K562 (cell line): Measurements from ENCODE around the gene PLCB3. TPM values are rescaled to one million over a fixed set of nuclear protein-coding genes. Genes with fewer than 3 reads are reported as not detected.

ENCODE experiments used
- BRD4 ChIP-seq: fragments of 200-600 bp; sonication (generic); IDR thresholded peaks from 2 replicates; pipeline ENCODE4 v1.6.1; 2017; ENCODE audit warnings: inconsistent platforms
- BRD9 ChIP-seq: fragments of 450-650 bp; IDR thresholded peaks from 2 replicates; pipeline ENCODE4 v1.6.1; 2018; ENCODE audit warnings: low read depth; ENCODE audit not compliant: partially characterized antibody
- CBX8 ChIP-seq: fragments of 200-600 bp; sonication (generic); IDR thresholded peaks from 2 replicates; pipeline ENCODE4 v1.6.1; 2012; ENCODE audit warnings: borderline replicate concordance, mixed run types, low read depth, mild to moderate bottlenecking, moderate library complexity, mixed read lengths, low read length, control low read depth, inconsistent platforms; ENCODE audit not compliant: poor library complexity, severe bottlenecking; ENCODE audit errors: extremely low read depth
- CTCF ChIP-seq, 3 experiments: IDR thresholded peaks in 2 of 3; conservative IDR thresholded peaks in 1 of 3; 2 replicates each; pipeline ENCODE4 v1.5.1; 2011 to 2012; ENCODE audit warnings: low read length in 3 of 3, mild to moderate bottlenecking in 3 of 3, control low read depth in 2 of 3, improper control_type of control experiment in 1 of 3, inconsistent platforms in 1 of 3, low read depth in 1 of 3, mixed read lengths in 1 of 3, moderate library complexity in 1 of 3; ENCODE audit not compliant: insufficient read depth in 2 of 3
- ELF1 ChIP-seq: fragments of 200-800 bp; sonication (Bioruptor generic); IDR thresholded peaks from 2 replicates; pipeline ENCODE4 v1.6.1; 2016; ENCODE audit warnings: missing genetic modification characterization, missing compliant biosample characterization
- ETV5 ChIP-seq: sonication (generic); formaldehyde crosslinking; IDR thresholded peaks from 2 replicates; pipeline ENCODE4 v1.4.0; 2020; ENCODE audit warnings: low read depth, mild to moderate bottlenecking, missing genetic modification reagents
- KAT8 ChIP-seq: fragments of 450-650 bp; IDR thresholded peaks from 2 replicates; pipeline ENCODE4 v1.6.1; 2016; ENCODE audit warnings: low read depth, mild to moderate bottlenecking
- KLF1 ChIP-seq: fragments of 450-650 bp; IDR thresholded peaks from 2 replicates; pipeline ENCODE4 v1.6.1; 2016; ENCODE audit warnings: missing genetic modification characterization, missing compliant biosample characterization
- MAFG ChIP-seq: fragments of 450-650 bp; conservative IDR thresholded peaks from 2 replicates; pipeline ENCODE4 v1.6.1; 2016; ENCODE audit warnings: missing genetic modification characterization, missing compliant biosample characterization
- POLR2AphosphoS2 ChIP-seq: IDR thresholded peaks from 2 replicates; pipeline ENCODE4 v1.6.1; 2012; ENCODE audit warnings: low read length, improper control_type of control experiment
- PTTG1 ChIP-seq: fragments of 450-650 bp; IDR thresholded peaks from 2 replicates; pipeline ENCODE4 v1.6.1; 2016; ENCODE audit warnings: low read depth, mild to moderate bottlenecking, missing genetic modification characterization, missing compliant biosample characterization
- RAD51 ChIP-seq: fragments of 450-650 bp; IDR thresholded peaks from 2 replicates; pipeline ENCODE4 v1.7.1; 2016; ENCODE audit warnings: low read depth, mild to moderate bottlenecking, borderline replicate concordance
- SNIP1 ChIP-seq: fragments of 450-650 bp; IDR thresholded peaks from 2 replicates; pipeline ENCODE4 v1.7.1; 2017; ENCODE audit warnings: low read depth, mild to moderate bottlenecking
- STAG1 ChIP-seq: sonication (generic); formaldehyde crosslinking; IDR thresholded peaks from 2 replicates; pipeline ENCODE4 v1.5.0; 2020; ENCODE audit warnings: missing genetic modification reagents, borderline replicate concordance
- SUPT5H ChIP-seq: fragments of 450-650 bp; IDR thresholded peaks from 2 replicates; pipeline ENCODE4 v1.6.1; 2016
- THAP12 ChIP-seq: fragments of 250-450 bp; sonication (Bioruptor Pico); IDR thresholded peaks from 2 replicates; pipeline ENCODE4 v1.9.0; 2021; ENCODE audit warnings: mild to moderate bottlenecking, inconsistent platforms
- ZNF3 ChIP-seq: fragments of 250-450 bp; sonication (Bioruptor Pico); IDR thresholded peaks from 2 replicates; pipeline ENCODE4 v1.5.0; 2021; ENCODE audit warnings: mild to moderate bottlenecking, moderate library complexity
- polyA plus RNA-seq, 8 experiments: library from polyadenylated mRNA; depleted of rRNA in 4 of 8; stranded (reverse) in 5 of 8; unstranded in 3 of 8; fragments of >200 nt; fragmentation: Nextera tagmentation in 2 of 8; fragmentation: Illumina TruSeq in 1 of 8; extraction: Ambion mirVana in 2 of 8; extraction: Trizol in 1 of 8; gene quantifications; 2 replicates each; pipeline versions ENCODE4 v1.2.1 to v1.2.3, GENCODE V29; 2011 to 2014; ENCODE audit warnings: inconsistent platforms in 1 of 8, missing spikeins in 1 of 8
- total RNA-seq, 7 experiments: library from RNA; depleted of rRNA in 6 of 7; stranded (reverse); fragments of >200 nt in 6 of 7; fragmentation: Illumina TruSeq in 2 of 7; extraction: Trizol in 2 of 7; gene quantifications; 2 replicates each; pipeline versions ENCODE4 v1.2.1 to v1.2.3, GENCODE V29; 2011 to 2021; ENCODE audit warnings: low replicate concordance in 1 of 7
- TF ChIP-seq, protein P1 (sequence below), 2 experiments: fragments of 450-650 bp in 1 of 2; sonication (generic) in 1 of 2; formaldehyde crosslinking in 1 of 2; IDR thresholded peaks in 1 of 2; conservative IDR thresholded peaks in 1 of 2; 2 replicates each; pipeline versions ENCODE4 v1.6.1 to v1.8.1; 2016 to 2023; ENCODE audit warnings: mild to moderate bottlenecking in 2 of 2, moderate library complexity in 2 of 2, inconsistent platforms in 1 of 2, missing genetic modification reagents in 1 of 2
- TF ChIP-seq, protein P2 (sequence below), 2 experiments: fragments of 450-650 bp; IDR thresholded peaks; 2 replicates each; pipeline ENCODE4 v1.6.1; 2016
- TF ChIP-seq, protein P3 (sequence below): fragments of 250-450 bp; sonication (Bioruptor Pico); IDR thresholded peaks from 2 replicates; pipeline ENCODE4 v1.5.1; 2021; ENCODE audit warnings: mild to moderate bottlenecking

Gene PLCB3
- total and polyA plus RNA-seq, 9 of the 15 experiments (the other 6 are each of a cell fraction or from before 2014, with no cell fraction given): 0.31 to 44.8 (median 14.6) TPM

GRCh38 chr11:64204464-64204989, 46.8 kb upstream of the PLCB3 start (continued):
- TF ChIP-seq, protein P1, sequence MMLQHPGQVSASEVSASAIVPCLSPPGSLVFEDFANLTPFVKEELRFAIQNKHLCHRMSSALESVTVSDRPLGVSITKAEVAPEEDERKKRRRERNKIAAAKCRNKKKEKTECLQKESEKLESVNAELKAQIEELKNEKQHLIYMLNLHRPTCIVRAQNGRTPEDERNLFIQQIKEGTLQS (IDR thresholded peaks at IDR 0.05): no peak
- TF ChIP-seq, protein P1 (CRISPR knock-in tag; conservative IDR thresholded peaks at IDR 0.05): no peak
- TF ChIP-seq CTCF (IDR thresholded peaks at IDR 0.05 in 2 of 3, conservative IDR thresholded peaks at IDR 0.05 in 1 of 3; ENCODE audit: insufficient read depth in 2 of 3, low read depth in 1 of 3, low read length in 3 of 3) (peak; percentile 86 to 97 (median 95)), SUPT5H (0 out of 2 replicates have a peak, but pooled peaks have one; percentile 48), PTTG1 (tag) (no peak), ZNF3 (CRISPR knock-in tag) (no peak), ETV5 (CRISPR knock-in tag) (no peak), SNIP1 (no peak), KLF1 (no peak), MAFG (no peak), POLR2AphosphoS2 (peak; percentile 92; the same call in 1 of the 2 replicates), ELF1 (tag) (no peak), KAT8 (no peak), CBX8 (no peak), THAP12 (CRISPR knock-in tag) (no peak), BRD4 (no peak), BRD9 (peak; percentile 52), RAD51 (0 out of 2 replicates have a peak, but pooled peaks have one; percentile 26), STAG1 (CRISPR knock-in tag) (peak; percentile 41; the same call in 1 of the 2 replicates)
- TF ChIP-seq, protein P2, sequence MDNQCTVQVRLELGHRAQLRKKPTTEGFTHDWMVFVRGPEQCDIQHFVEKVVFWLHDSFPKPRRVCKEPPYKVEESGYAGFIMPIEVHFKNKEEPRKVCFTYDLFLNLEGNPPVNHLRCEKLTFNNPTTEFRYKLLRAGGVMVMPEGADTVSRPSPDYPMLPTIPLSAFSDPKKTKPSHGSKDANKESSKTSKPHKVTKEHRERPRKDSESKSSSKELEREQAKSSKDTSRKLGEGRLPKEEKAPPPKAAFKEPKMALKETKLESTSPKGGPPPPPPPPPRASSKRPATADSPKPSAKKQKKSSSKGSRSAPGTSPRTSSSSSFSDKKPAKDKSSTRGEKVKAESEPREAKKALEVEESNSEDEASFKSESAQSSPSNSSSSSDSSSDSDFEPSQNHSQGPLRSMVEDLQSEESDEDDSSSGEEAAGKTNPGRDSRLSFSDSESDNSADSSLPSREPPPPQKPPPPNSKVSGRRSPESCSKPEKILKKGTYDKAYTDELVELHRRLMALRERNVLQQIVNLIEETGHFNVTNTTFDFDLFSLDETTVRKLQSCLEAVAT (IDR thresholded peaks at IDR 0.05): 0 out of 4 replicates have a peak, but pooled peaks of 1 of the 2 experiments have one; percentile 34
- TF ChIP-seq, protein P3, sequence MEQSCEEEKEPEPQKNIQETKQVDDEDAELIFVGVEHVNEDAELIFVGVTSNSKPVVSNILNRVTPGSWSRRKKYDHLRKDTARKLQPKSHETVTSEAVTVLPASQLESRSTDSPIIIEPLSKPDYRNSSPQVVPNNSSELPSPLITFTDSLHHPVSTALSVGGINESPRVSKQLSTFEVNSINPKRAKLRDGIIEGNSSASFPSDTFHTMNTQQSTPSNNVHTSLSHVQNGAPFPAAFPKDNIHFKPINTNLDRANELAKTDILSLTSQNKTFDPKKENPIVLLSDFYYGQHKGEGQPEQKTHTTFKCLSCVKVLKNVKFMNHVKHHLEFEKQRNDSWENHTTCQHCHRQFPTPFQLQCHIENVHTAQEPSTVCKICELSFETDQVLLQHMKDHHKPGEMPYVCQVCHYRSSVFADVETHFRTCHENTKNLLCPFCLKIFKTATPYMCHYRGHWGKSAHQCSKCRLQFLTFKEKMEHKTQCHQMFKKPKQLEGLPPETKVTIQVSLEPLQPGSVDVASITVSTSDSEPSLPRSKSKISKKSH (CRISPR knock-in tag): no peak
